ENCODE measurements around the gene VSIR.

Gene VSIR

DNA sequence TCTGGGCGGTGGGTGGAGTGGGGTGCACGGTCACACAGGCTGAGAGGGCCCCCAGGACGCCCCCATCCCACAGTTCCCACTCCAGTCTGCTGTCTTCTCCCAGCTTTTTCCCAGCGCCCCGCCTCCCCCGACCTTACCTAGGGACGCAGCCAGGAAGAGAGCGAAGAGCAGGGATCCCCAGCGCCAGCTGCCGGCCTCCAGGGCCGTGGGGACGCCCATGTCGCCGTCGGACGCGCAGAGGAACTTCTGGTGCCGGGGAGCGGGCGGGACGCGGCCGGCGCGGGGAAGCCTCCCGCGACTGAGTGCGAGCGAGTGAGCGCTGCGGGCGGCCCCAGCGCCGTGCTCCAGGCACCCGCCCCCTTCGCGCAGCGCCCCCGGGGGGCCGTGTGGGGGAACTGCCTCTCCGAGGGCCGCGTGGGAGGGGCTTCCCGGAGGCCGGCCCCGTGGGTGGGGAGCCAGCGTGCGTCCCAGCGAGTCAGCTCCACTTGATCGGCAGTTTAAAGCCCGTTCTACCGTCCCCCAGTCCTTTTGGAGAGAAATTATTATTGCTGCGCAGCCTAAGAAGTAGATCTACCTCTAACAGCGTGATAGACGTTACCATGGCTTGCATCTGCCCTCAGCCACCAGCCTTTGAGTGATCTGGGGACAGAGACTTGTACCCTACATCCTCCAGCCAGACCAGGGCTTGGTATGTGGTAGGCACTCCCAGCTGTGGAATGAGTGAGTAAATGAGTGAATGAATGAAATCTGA is at the start of gene VSIR:
VSIR (minus strand) TSS at position 300 of the 751 bp plus-strand sequence; CDS start at position 219, 81 bp downstream.
- no peak for DNase-seq

DNA sequence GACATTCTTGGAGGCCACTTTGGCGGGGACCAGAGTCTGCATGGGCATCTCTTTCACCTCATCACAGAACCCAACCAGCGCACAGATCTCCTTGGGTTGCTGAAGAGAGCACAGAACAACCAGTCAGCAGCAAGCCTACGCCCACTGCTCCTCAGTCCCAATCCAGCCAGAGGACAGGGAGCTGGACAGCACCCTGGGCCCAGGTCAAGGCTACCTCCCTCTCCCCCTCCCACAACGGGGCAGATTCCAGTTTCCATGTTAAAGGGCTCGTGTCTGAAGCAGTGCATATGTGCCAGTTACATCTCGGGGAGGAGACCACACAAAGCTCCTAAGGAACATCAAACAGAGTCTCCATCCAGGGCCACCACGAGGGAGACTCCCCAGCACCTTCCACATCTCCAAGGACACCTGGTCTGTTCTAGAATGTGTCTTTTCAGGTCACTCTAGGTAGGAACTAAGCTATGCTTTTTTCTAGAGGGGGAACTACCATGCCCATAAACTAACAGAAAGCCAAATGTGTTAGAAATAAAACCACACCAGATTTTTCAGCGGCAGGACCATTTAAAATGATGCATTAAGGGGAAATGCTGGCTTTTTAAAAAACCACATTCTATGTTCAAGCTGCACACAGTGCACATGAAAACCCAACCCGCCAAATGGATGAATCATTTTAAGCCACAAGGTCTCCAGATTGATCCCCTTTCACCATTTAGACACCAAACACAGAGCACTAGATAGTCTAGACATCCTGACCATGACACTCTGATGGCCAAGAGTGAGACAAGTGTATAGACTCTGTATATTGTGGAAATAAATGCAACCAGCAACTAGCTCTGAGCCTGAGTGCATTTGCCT is 48.8 kb upstream of the VSIR start:
- DNase-seq: no peak

DNA sequence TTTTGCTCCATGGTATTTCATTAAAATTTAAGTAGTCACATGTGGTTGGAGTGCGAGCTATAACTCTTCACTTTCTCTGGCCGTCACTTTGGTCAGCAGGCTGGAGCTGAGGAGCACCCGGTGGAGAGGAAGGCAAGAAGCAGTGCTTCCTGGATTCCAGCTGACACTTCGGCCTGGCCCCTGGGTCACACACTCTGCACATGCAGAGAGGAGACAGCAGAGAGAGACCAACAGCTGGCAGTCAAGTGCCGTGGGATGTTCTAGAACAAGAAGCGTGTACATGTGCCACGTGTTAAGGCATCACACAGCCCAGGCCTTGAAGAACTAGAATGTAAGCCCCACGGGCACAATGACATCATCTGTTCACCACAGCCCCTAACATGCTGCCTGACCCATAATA is 47.6 kb upstream of the VSIR start:
- DNase-seq: no peak

DNA sequence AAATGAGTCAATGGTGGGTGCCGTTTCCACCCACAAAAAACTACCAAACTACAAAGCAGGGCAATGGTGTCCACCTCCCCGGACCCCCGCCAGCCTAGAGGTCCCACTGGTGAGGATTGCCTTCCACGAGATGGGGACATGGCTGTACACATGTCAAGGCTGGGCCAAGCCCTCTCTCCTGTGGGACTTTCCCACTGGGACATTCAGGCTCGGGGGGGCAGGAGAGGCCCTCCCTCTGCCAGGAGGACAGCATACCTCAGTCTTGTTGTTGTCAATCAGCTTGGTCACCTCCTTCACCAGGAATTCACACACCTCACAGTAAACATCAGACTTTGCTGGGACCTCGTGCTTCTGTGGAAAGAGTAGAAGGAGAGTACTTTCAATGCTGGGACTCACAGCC is 46.7 kb upstream of the VSIR start:
- DNase-seq: no peak

DNA sequence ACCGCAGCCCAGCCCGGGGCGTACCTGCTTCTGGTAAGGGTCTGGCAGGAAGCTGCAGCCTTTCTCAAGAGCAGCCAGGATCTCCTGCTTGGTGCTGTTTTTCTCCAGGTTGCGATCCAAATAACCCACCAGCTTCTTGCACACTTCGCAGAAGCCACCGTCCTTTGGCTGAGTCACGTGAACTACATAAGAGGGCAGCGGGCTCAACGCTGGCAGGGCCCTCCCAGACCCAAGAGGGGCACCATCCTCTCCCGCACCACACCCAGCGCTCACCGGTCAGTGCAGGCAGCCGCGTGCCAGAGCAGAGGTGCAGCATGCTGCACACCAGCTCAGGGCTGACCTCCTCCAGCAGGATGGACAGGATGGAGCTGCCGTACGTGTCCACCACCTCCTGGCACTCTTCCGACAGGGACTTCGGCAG is 46.1 kb upstream of the VSIR start:
- DNase-seq: no peak

DNA sequence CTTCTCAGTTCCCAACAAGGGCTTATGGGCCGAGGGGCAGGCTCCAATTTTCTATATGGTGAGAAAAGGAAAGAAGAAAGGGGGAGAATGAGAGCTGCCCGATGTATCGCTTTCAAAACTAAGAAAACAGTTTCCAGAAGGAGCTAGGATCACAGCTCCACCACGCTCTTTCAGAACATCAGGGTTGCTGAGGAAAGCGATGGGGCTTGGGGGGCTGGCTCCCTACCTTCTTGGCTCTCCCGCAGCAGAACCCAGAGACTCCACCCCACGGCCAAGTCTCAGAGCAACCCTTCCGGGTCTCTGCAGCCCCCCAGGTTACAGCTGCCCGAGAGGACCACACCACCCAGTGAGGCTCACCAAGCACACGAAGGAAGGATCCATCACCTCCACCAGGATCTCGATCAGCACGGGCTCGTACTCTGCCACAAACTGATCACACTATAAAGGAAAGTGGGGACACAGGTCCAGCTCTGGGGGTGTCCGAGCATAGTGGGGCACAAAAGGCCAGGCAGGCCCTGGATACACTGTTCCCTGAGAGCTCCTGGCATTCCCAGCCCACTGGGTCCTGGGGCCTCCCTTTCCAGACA is 45.4 kb upstream of the VSIR start:
- DNase-seq: no peak

DNA sequence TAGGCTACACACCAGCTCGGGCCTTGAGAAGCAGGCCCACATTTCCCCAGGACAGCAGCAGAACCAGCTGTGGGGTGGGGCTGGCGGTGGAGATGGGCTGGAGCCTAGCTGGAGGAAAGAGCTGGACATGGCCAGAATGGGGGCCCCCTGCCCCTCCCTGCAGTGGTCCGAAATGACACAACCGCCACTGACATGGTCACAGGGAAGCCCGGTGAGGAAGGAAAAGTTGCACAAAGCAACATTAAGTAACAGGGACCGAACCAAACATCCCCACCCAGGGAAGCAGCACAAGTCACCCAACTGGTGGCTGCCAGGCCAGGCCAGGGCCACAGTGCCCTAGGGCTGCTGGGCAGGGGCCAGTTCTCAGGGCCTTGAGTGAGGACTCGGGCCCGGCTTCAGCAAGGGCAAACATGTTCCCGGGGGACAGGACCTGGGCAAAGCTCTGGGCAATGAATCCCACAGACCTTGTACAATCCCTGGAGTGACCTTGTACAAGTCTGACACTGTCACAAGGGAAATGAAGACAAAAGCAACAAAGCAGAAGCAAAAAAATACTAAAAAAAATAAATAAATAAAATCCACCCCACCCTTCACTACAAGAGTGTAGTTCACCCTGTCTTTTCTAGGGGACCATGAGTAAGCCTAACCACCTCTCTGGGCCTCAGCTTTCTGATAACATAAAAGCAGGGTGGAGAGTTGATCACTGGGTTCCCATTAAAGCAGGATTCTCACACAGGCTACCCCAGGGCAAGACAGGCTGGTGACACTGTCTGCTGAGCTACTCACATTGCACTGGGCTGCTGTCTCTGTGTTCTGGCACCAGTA is 44.7 kb upstream of the VSIR start:
- DNase-seq: no peak

DNA sequence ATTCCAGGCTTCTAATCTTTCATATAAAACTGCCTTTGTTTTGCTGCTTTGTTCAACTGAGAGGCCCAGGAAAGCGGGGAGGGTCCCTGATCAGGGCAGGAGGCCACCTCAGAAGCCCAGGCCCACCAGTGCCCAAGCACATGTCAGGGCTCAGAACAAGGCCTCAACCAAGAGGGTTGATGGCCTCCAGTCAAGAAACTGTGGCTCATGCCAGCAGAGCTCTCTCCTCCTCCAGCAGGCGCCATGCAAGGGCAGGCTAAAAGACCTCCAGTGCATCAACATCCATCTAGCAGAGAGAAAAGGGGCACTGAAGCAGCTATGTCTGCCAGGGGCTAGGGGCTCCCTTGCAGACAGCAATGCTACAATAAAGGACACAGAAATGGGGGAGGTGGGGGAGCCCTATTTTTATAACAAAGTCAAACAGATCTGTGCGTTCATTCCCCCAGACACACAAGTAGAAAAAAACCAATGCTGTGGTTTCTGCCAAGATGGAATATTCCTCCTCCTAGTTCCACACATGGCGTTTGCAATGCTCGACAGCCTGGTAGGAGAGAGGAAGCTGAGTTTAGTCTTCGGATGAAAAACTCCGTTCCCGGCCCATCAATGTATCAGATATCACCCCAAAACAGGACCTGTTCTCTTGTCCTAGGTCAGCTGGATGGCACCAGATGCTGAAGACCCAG is 43.8 kb upstream of the VSIR start:
- no peak for DNase-seq

DNA sequence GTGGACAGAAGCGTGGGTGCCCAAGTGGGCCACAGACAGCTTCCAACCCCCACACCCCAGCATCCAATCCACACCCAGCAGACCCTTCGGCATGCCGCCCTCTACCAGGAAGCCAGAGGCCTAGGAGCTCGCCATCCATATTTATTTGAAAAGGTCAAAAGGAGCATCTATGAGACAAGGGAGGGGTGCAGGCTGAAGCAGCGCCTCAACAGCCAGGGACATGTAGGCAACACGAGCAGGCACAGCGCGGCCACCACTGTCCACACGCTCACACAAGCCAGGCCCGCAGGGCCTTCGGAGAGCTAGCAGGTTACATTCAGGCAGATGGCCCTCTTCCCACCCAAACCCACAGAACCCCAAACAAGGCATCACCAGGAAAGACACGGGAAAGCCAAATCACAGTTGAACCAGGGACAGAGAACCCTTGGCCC is 43.1 kb upstream of the VSIR start:
- DNase-seq: no peak

DNA sequence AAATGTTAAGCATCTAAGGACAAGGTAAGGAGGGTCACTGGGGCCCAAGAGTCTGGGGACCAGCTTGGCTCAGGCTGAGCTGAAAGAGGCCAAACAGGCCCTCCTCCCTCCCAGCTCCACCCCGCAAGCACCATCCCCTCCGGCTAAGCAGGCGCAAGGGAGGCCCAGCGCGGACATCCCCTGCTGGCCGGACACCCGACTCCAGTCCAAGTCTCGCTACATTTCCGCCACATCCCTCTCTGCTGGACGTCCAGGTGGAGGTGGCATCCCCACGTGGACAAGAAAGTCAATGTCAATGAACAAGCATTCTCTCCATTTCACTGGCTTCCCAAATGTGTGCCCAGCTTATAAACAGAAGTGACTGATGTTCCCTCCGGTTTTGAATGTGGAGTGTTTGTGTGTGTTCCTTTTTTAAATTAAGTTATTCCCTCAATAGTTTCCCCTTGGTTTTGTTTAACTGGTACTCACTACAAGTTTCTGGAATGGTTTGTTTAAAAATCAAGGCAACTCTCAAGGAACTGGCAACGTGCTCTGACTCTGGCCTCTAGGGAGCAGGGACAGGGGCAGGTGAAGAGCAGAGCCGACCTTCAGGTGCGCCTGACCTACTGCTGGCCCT is 42.3 kb upstream of the VSIR start:
- no peak for DNase-seq

DNA sequence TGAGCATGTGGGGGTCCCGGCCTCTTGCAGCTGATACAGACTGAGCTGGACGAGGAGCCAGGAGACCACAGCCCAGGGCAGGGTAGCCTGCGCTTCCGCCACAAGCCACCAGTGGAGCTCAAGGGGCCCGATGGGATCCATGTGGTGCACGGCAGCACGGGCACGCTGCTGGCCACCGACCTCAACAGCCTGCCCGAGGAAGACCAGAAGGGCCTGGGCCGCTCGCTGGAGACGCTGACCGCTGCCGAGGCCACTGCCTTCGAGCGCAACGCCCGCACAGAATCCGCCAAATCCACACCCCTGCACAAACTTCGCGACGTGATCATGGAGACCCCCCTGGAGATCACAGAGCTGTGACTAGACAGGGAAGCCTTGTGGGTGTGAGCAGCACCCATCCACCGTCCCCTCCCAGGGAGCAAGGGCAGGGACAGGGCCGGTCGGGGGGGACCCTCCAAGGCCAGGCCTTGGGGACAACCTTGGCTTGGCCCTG is 41.6 kb upstream of the VSIR start:
- no peak for DNase-seq

DNA sequence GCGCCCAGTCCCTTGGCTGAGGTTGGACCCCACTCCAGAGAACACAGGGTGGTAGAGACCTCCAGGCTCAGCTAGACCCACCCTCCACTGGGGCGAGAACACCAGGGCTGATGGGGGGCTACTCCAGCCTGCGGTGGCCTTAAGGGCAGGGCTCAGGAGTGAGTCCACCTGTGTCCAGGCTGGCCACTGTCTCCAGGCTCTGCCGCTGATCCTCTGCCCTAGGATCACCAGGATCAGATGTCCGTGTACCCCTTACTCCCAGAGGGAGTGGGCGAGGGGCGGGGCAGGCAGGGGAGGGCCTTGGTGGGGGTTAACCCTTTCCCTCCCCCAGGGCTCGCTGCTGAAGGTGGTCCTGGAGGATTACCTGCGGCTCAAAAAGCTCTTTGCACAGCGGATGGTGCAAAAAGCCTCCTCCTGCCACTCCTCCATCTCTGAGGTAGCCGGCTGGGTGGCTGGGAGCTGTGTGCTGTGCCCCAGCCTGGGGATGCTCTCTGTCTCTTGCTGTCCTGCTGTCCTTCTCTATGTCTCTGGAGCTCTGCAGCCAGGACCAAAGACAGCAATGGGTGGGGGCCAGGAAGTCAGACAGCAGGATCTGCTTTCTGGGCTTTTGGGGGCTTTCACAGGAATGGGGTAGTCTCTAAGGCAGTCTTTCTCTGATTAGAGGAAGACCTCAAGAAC is 39.7 kb upstream of the VSIR start:
- no peak for DNase-seq

DNA sequence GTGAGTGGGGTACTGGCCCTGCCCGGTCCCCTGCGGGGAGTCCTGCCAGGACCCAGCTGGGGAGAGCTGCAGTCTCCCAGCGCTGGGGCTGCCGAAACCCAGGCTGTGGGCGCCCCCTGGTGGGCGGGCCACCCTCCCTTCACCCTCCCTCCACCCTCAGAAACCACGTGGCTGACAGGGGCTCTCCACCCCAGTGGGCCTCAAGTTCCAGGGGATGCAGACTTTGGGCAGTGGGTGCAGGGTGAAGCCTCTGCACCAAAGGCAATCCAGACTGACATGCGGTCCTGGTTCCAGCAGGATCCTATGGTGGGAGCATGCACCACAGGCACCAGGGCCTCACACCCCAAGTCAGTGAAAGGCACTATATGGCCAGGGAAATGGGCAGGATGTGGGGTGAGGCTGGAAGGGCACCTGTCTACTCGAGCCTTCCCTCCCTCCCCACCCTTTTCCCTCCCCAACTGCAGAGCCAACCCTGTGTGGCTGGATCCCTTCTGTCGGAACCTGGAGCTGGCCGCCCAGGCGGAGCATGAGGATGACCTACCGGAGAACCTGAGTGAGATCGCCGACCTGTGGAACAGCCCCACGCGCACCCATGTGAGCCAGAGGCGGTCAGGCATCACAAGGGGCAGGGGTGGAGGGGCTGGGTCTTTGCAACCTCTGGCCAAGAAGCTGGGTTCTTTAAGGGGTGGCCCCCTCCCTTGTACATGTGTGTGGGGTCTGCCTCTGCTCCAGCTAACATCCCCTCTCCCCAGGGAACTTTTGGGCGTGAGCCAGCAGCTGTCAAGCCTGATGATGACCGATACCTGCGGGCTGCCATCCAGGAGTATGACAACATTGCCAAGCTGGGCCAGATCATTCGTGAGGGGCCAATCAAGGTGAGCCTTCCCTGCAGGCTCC is 38.9 kb upstream of the VSIR start:
- no peak for DNase-seq

DNA sequence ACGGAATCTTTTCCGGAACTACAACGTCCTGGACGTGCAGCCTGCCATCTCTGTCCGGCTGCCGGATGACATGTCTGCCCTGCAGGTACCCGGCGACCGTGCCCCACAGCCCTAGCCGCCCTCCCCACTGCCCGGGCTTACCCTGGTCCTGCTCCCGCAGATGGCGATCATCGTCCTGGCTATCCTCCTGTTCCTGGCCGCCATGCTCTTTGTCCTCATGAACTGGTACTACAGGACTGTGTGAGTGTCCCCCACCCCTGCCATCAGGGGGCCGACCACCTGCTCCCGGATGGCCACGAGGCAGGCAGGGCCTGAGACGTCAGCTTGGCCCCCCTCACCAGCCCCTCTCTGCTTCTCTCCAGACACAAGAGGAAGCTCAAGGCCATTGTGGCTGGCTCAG is 38.0 kb upstream of the VSIR start:
- DNase-seq: no peak

DNA sequence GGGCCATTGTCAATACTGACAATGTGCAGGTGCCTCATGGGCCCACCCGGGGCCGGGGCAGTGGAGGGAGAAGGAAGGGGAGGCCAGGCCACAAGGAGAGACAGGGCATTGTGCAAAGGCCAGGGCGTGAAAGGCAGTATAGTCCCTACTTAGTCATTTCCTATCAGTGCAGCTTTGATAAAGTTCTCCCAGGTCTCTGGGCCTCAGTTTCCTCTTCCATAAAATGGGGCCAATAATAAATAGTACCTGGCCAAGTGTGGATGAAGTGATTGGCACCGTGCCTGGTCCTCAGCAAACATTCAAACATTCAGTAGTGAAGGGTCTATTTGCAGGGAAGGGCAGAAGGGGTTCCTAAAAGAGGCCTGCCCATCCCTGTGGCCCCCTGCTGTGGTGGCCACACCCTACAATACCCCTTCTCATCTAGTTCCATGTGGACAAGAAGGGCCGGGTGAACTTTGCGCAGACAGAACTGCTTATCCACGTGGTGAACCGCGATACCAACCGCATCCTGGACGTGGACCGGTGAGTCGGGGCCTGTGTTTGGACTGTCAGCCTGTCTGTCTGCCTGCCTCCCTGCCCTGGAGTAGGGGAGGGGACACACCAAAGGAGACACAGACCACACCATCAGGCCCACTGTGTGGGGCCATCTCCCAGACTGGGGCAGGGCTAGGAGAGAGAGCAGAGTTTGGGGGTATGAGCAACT is 36.9 kb upstream of the VSIR start:
- DNase-seq: no peak

DNA sequence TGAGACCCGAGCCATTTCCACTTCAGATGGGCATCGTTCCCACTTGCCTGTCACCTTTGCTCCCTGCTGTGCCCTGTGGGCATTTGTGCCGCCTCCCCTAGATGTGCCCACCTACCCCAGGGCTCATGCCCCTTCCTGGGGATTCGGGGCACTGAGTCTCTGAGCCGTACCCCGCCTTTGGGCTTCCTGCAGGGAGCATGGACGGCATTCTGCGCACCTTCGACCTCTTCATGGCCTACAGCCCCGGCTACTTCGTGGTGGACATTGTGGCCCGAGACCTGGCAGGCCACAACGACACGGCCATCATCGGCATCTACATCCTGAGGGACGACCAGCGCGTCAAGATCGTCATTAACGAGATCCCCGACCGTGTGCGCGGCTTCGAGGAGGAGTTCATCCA is 36.3 kb upstream of the VSIR start:
- DNase-seq: no peak

DNA sequence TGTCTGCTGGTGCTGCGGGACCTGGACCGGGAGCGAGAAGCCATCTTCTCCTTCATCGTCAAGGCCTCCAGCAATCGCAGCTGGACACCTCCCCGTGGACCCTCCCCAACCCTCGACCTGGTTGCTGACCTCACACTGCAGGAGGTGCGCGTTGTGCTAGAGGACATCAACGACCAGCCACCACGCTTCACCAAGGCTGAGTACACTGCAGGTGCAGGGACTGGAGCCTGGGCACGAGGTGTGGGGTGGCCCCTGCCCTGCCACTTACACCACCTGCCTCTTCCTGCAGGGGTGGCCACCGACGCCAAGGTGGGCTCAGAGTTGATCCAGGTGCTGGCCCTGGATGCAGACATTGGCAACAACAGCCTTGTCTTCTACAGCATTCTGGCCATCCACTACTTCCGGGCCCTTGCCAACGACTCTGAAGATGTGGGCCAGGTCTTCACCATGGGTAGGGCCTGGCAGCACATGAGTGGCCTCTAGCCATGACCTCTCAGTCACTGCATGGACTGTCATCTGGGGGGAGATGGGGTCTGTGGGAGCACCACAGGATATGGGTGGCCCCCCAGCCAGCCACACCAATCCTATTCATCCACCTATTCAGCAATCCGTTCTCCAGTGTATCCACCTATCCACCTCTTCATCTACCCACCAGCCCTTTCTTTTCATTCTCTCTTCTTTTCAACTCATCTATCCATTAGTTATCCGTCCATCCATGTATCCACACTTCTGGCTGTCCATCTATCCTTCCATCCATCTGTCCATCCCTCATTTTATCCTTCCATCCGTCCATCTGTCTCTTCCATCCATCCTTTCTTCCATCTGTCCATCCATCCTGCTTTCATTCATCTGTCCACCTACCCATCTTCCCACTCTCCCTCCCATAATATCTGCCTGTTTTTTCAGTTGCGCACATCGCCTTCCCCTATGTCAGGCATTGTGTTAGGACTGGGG is 34.5 kb upstream of the VSIR start:
- DNase-seq: no peak
